Erythroblast (primary cell): ENCODE data around the gene COL6A2.

Experiments
- GATA1 ChIP-seq: IDR thresholded peaks from 2 replicates; pipeline ENCODE4 v1.6.1; 2011; ENCODE audit warnings: low read depth, mild to moderate bottlenecking, control low read depth, low read length, moderate library complexity
- POLR2A ChIP-seq: IDR thresholded peaks from 2 replicates; pipeline ENCODE4 v1.6.1; 2011; ENCODE audit warnings: mild to moderate bottlenecking, low read length

DNA sequence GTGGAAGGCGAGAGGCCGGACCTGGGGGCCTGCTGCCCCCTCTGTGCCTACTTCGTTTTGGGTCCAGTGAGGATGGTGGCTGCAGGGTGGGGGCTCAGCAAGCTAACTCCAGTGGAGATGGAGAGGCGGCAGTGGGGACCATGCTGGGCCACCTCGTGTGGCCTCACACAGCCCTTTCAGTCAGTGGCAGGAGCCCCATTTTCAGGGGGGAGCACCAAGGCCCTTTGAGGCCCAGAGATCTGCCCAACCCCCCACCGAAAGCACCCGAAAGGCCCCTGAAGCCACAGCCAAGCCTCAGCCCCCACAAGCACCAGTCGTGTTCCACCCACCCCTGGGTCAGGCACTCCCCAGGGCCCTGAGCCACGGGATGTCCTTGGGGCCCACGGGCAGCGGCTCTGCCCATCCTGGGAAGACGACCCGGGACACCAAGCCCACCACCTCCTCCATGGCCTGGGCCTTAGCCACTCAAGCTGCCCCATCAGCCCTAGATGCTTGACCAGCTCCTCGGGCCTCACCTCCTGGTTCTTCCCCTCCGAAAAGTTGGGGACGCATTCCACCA is 57.1 kb downstream of the COL6A2 start:
- TF ChIP-seq POLR2A, result no peak
- no peak for TF ChIP-seq GATA1
